ENCODE data around the gene MLF1. TPM values are rescaled to one million over a fixed set of nuclear protein-coding genes. Genes with fewer than 3 reads are reported as not detected.

MLF1 gene
- total and polyA plus RNA-seq, 2 of the 4 experiments (the other 2 are of a cell fraction), result 4.7 to 5.2 TPM

- H2BK15ac ChIP-seq (ENCODE audit: low read depth, low read length), result no peak overlapping the region
- H2BK120ac ChIP-seq (ENCODE audit: low read depth, low read length), result no peak overlapping the region
- no peaks in the 10 kb centered on the region for H4K20me1 ChIP-seq (ENCODE audit: insufficient read depth, low read length)
- TF ChIP-seq RCOR1 (IDR thresholded peaks at IDR 0.05; ENCODE audit: insufficient replicate concordance, low read length), result no peak
- no peak for TF ChIP-seq CHD1 (IDR thresholded peaks at IDR 0.05; ENCODE audit: low read depth, low read length)
- TF ChIP-seq USF2 (IDR thresholded peaks at IDR 0.05; ENCODE audit: low read depth, low read length), result no peak
- TF ChIP-seq BHLHE40 (IDR thresholded peaks at IDR 0.05; ENCODE audit: low read depth, low read length), result no peak
- no peak for TF ChIP-seq FOS (IDR thresholded peaks at IDR 0.05; ENCODE audit: low read depth, low read length)
- TF ChIP-seq MXI1 (IDR thresholded peaks at IDR 0.05; ENCODE audit: borderline replicate concordance, low read depth, low read length), result no peak
- TF ChIP-seq POLR2A (IDR thresholded peaks at IDR 0.05; ENCODE audit: low read depth, low read length), result no peak
- no peak for TF ChIP-seq RFX5 (IDR thresholded peaks at IDR 0.05; ENCODE audit: low read depth, low read length)
- no peak for TF ChIP-seq MAFK (IDR thresholded peaks at IDR 0.05; ENCODE audit: low read depth, low read length)
- no peak for TF ChIP-seq NFE2L2 (IDR thresholded peaks at IDR 0.05; ENCODE audit: low read depth, low read length)
- no peak for TF ChIP-seq MAZ (IDR thresholded peaks at IDR 0.05; ENCODE audit: borderline replicate concordance, low read depth, low read length)
- TF ChIP-seq SMC3 (IDR thresholded peaks at IDR 0.05; ENCODE audit: low read depth, low read length), result no peak
- no peak for TF ChIP-seq CTCF (conservative IDR thresholded peaks at IDR 0.05; ENCODE audit: low read depth, low read length)
- no peak for TF ChIP-seq RAD21 (IDR thresholded peaks at IDR 0.05; ENCODE audit: low read length)
- TF ChIP-seq CEBPB (IDR thresholded peaks at IDR 0.05; ENCODE audit: low read depth, low read length), result no peak
- no peak for TF ChIP-seq ELK1 (IDR thresholded peaks at IDR 0.05; ENCODE audit: borderline replicate concordance, low read depth, low read length)
- in situ Hi-C loops (cut with MboI; ENCODE audit: low sequenced_read_pairs), result loop anchor here (10.0 kb wide), 1 partner anchor 913 kb away; no protein-coding TSS in a partner anchor
- no peak overlapping the region for H3K4me2 ChIP-seq (ENCODE audit: low read depth, low read length)
- H2AK9ac ChIP-seq (replicated peaks; ENCODE audit: low read depth, low read length, poor library complexity), result no peak overlapping the region
- H2BK5ac ChIP-seq (ENCODE audit: low read depth, low read length, poor library complexity, severe bottlenecking), result no peak overlapping the region
- H3K9me1 ChIP-seq (ENCODE audit: insufficient read depth, low read length), result no peaks in the 10 kb centered on the region
- no peak overlapping the region for H3K23ac ChIP-seq (ENCODE audit: low read depth, low read length)
- intact Hi-C loops (cut with micrococcal nuclease), result loop anchor here (10.0 kb wide), 1 partner anchor 213 kb away; no protein-coding TSS in a partner anchor
- no peak overlapping the region for H2AFZ ChIP-seq (replicated peaks; ENCODE audit: low read length, poor library complexity)
- H3K27ac ChIP-seq (ENCODE audit: insufficient read depth, low read length), result no peak overlapping the region
- no peak overlapping the region for H2BK20ac ChIP-seq (ENCODE audit: low read depth, low read length)
- 80% methylated on average over 1 of the region's 7 CpGs; no CpG with 5 or more reads in 1 of the 2 experiments for WGBS, 2 experiments (ENCODE audit: extremely low coverage in 2 of 2, insufficient read length in 1 of 2)
- no peaks in the 10 kb centered on the region for H3K36me3 ChIP-seq (ENCODE audit: control insufficient read depth, insufficient read depth, low read length)
- no peaks in the 10 kb centered on the region for H3K27me3 ChIP-seq (ENCODE audit: control insufficient read depth, insufficient read depth, low read length)
- no peak overlapping the region for H4K91ac ChIP-seq (ENCODE audit: insufficient read depth, low read depth, low read length)
- H3K14ac ChIP-seq (replicated peaks; ENCODE audit: low read depth, low read length), result no peak overlapping the region
- H3K18ac ChIP-seq (ENCODE audit: low read depth, low read length), result no peak overlapping the region
- H3K9me3 ChIP-seq (ENCODE audit: control insufficient read depth, insufficient read depth, low read length), result no peaks in the 10 kb centered on the region
- no peak for DNase-seq
- H3K79me1 ChIP-seq (ENCODE audit: low read depth in 1 of 2, low read length in 2 of 2), result no peaks in the 10 kb centered on the region
- H3K4me3 ChIP-seq (ENCODE audit: insufficient read depth, low read depth, low read length), result no peak overlapping the region
- H3K9ac ChIP-seq (ENCODE audit: low read depth, low read length), result no peak overlapping the region
- H3K4me1 ChIP-seq (ENCODE audit: control insufficient read depth, insufficient read depth, low read length), result no peaks in the 10 kb centered on the region
- no peak overlapping the region for H3K56ac ChIP-seq (ENCODE audit: extremely low read depth, insufficient read depth, low read length)
- H4K5ac ChIP-seq (ENCODE audit: low read depth, low read length), result no peak overlapping the region
- BruUV-seq (replicated peaks), result no TSS peak
- no peak overlapping the region for H3K4ac ChIP-seq (ENCODE audit: low read depth, low read length)
- no peak overlapping the region for H4K8ac ChIP-seq (ENCODE audit: low read depth in 2 of 2, low read length in 2 of 2)
- H2AK5ac ChIP-seq (ENCODE audit: low read depth, low read length), result no peak overlapping the region
- ChIA-PET CTCF (no interaction called here), POLR2A (ENCODE audit: unreplicated experiment) (no interaction called here)
- ATAC-seq (ENCODE audit: low read depth), result no peak
- dilution Hi-C loops (cut with HindIII; ENCODE audit: low sequenced_read_pairs, unreplicated experiment), result no loop called here
Observed at GRCh38 chr3:158528076-158528674, 42.8 kb upstream of the MLF1 start.
